SK-N-SH (cell line): Measurements from ENCODE around the gene MYO10. TPM values are rescaled to one million over a fixed set of nuclear protein-coding genes. Genes with fewer than 3 reads are reported as not detected.

ENCODE experiments used
- CTCF ChIA-PET: fragments of 300-600, 350-600 bp; formaldehyde crosslinking; extraction: SDS; loops from one replicate; lab custom pipeline; 2021; lab: Yijun Ruan, JAX
- POLR2A ChIA-PET: fragments of 350-600 bp; sonication (Branson Sonifier 250); formaldehyde crosslinking; extraction: SDS; loops from one replicate; lab custom pipeline; 2020; ENCODE audit warnings: antibody characterized with exemption, inconsistent platforms; lab: Yijun Ruan, JAX
- DNase-seq: peaks from one replicate; pipeline ENCODE4 v3.0.0; 2012
- H2AFZ ChIP-seq: fragments of 200-600 bp; sonication (generic); 2 replicates; pipeline ENCODE4 v1.8.1; 2016; ENCODE audit warnings: antibody characterized with exemption, mild to moderate bottlenecking, low read depth
- H3F3A ChIP-seq: fragments of 200-600 bp; sonication (generic); replicated peaks from 2 replicates; pipeline ENCODE3; 2016; ENCODE audit warnings: antibody characterized with exemption, mild to moderate bottlenecking; ENCODE audit not compliant: insufficient read depth
- H3K27ac ChIP-seq, 2 experiments: fragments of 200-500 bp in 1 of 2; fragments of 200-600 bp in 1 of 2; sonication (Bioruptor generic) in 1 of 2; sonication (generic), shearing (Covaris generic) in 1 of 2; 2 replicates each; pipeline versions ENCODE4 v1.5.1 to v1.6.1; 2014 to 2016; ENCODE audit warnings: low read depth in 2 of 2, inconsistent platforms in 1 of 2, low read length in 1 of 2, mild to moderate bottlenecking in 1 of 2, mixed read lengths in 1 of 2
- H3K27me3 ChIP-seq: fragments of 200-600 bp; sonication (generic), shearing (Covaris generic); 2 replicates; pipeline ENCODE4 v1.6.1; 2016; ENCODE audit warnings: mixed run types; ENCODE audit not compliant: insufficient read depth
- H3K36me3 ChIP-seq, 2 experiments: fragments of 200-500 bp in 1 of 2; fragments of 200-600 bp in 1 of 2; sonication (Bioruptor generic) in 1 of 2; sonication (generic) in 1 of 2; replicated peaks in 1 of 2; 2 replicates each; pipeline versions ENCODE3 to v1.5.1; 2014 to 2016; ENCODE audit warnings: low read length in 1 of 2, mild to moderate bottlenecking in 1 of 2; ENCODE audit not compliant: insufficient read depth in 2 of 2, control insufficient read depth in 1 of 2
- H3K4me1 ChIP-seq, 2 experiments: fragments of 200-500 bp in 1 of 2; fragments of 200-600 bp in 1 of 2; sonication (Bioruptor generic) in 1 of 2; sonication (generic), shearing (Covaris generic) in 1 of 2; 2 replicates each; pipeline versions ENCODE4 v1.5.1 to v1.6.1; 2014 to 2016; ENCODE audit warnings: low read depth in 1 of 2, low read length in 1 of 2, mixed run types in 1 of 2; ENCODE audit not compliant: insufficient read depth in 2 of 2, control insufficient read depth in 1 of 2
- H3K4me2 ChIP-seq: fragments of 200-600 bp; sonication (generic), shearing (Covaris generic); 2 replicates; pipeline ENCODE4 v1.6.1; 2017; ENCODE audit warnings: mixed run types
- H3K4me3 ChIP-seq, 2 experiments: fragments of 200-500 bp in 1 of 2; fragments of 200-600 bp in 1 of 2; sonication (Bioruptor generic) in 1 of 2; sonication (generic), shearing (Covaris generic) in 1 of 2; 2 replicates each; pipeline versions ENCODE4 v1.5.1 to v1.8.1; 2014 to 2016; ENCODE audit warnings: low read depth in 2 of 2, inconsistent platforms in 1 of 2, low read length in 1 of 2, mild to moderate bottlenecking in 1 of 2, mixed read lengths in 1 of 2, moderate library complexity in 1 of 2
- H3K79me2 ChIP-seq: fragments of 200-600 bp; sonication (generic); 2 replicates; pipeline ENCODE4 v1.8.1; 2017; ENCODE audit warnings: mild to moderate bottlenecking; ENCODE audit not compliant: insufficient read depth
- H3K9ac ChIP-seq: fragments of 200-600 bp; sonication (generic); 2 replicates; pipeline ENCODE4 v1.6.1; 2017; ENCODE audit warnings: mixed run types
- H3K9me2 ChIP-seq: fragments of 200-600 bp; sonication (generic); 2 replicates; pipeline ENCODE4 v1.6.1; 2017; ENCODE audit warnings: mixed run types
- H3K9me3 ChIP-seq: fragments of 200-600 bp; sonication (generic); 2 replicates; pipeline ENCODE4 v1.6.1; 2017; ENCODE audit warnings: mixed run types, mild to moderate bottlenecking, moderate library complexity
- H4K20me1 ChIP-seq: fragments of 200-600 bp; sonication (generic); 2 replicates; pipeline ENCODE4 v1.6.1; 2017; ENCODE audit warnings: mild to moderate bottlenecking, mixed run types; ENCODE audit not compliant: insufficient read depth
- EP300 ChIP-seq, 2 experiments: IDR thresholded peaks; 2 replicates each; pipeline versions ENCODE4 v1.4.0 to v1.6.1; 2012; ENCODE audit warnings: borderline replicate concordance in 1 of 2, low read depth in 1 of 2, low read length in 1 of 2
- FOXJ3 ChIP-seq: sonication (generic); formaldehyde crosslinking; IDR thresholded peaks from 2 replicates; pipeline ENCODE4 v1.5.1; 2020; ENCODE audit warnings: mild to moderate bottlenecking, missing genetic modification reagents
- JUND ChIP-seq: IDR thresholded peaks from 2 replicates; pipeline ENCODE4 v1.4.0; 2012
- MXI1 ChIP-seq: IDR thresholded peaks from 2 replicates; pipeline ENCODE4 v1.6.1; 2012; ENCODE audit warnings: mild to moderate bottlenecking, low read depth, low read length, improper control_type of control experiment
- NFIC ChIP-seq: IDR thresholded peaks from 2 replicates; pipeline ENCODE4 v1.4.0; 2012; ENCODE audit warnings: borderline replicate concordance
- RCOR1 ChIP-seq: fragments of 150-350 bp; IDR thresholded peaks from 2 replicates; pipeline ENCODE4 v1.6.1; 2017; ENCODE audit warnings: antibody characterized with exemption, low read length
- TAF1 ChIP-seq: IDR thresholded peaks from 2 replicates; pipeline ENCODE4 v1.6.1; 2012; ENCODE audit warnings: low read depth, mild to moderate bottlenecking, low read length, moderate library complexity, borderline replicate concordance
- USF1 ChIP-seq: IDR thresholded peaks from 2 replicates; pipeline ENCODE4 v1.4.0; 2012; ENCODE audit warnings: low read depth, borderline replicate concordance
- WGBS: methylation state at CpG from one replicate; pipeline ENCODE4 v1.1.6; 2017; ENCODE audit warnings: low lambda C conversion rate; 5-methylcytosine and 5-hydroxymethylcytosine counted together
- polyA plus RNA-seq, 3 experiments: library from polyadenylated mRNA; depleted of rRNA; stranded (reverse); fragments of >200 nt; gene quantifications; 2 replicates each; pipeline ENCODE4 v1.2.3, GENCODE V29; 2012
- TF ChIP-seq, protein P1 (sequence below): IDR thresholded peaks from 2 replicates; pipeline ENCODE4; 2012

The MYO10 gene
- polyA plus RNA-seq, 1 of the 3 experiments (the other 2 are of a cell fraction) = 8.1 TPM

GRCh38 chr5:16693879-16694278 lies 242.2 kb downstream of the MYO10 start:
- WGBS = 73% methylated on average over 2 of the region's 2 CpGs
- Histone ChIP-seq H3K4me3 (no peak overlapping the region), H3K36me3 (peaks cover 6 to 51% of the 10 kb centered on the region in 2 experiments), H3K9ac (no peak overlapping the region), H3F3A (peaks cover 29% of the 10 kb centered on the region), H3K4me1 (peaks cover 0 to 13% of the 10 kb centered on the region in 2 experiments; a peak in 2 of 4 replicates), H3K9me2 (no peaks in the 10 kb centered on the region), H3K79me2 (peaks cover 99% of the 10 kb centered on the region), H4K20me1 (peaks cover 47% of the 10 kb centered on the region; the same call in 1 of the 2 replicates), H3K9me3 (no peaks in the 10 kb centered on the region), H3K4me2 (no peak overlapping the region), H3K27me3 (no peaks in the 10 kb centered on the region), H2AFZ (no peak overlapping the region), H3K27ac (no peak overlapping the region)
- ChIA-PET POLR2A (no interaction called here), CTCF (interaction anchor here (0.6 to 1.5 kb wide), 3 partner anchors 27 to 496 kb away, joined by 3 to 8 read pairs (median 5); no protein-coding TSS in a partner anchor)
- peak; percentile 67; the same call in 1 of the 2 replicates for TF ChIP-seq RCOR1
- no peak for TF ChIP-seq NFIC
- TF ChIP-seq EP300 (IDR thresholded peaks at IDR 0.05; ENCODE audit: borderline replicate concordance in 1 of 2, low read depth in 1 of 2, low read length in 1 of 2) = peak in 1 of 2 experiments; percentile 42; a peak in 1 of 4 replicates
- peak; percentile 40 for DNase-seq

- ChIA-PET POLR2A (interaction anchor here (0.7 kb wide), 1 partner anchor 21 kb away, joined by 3 read pairs; no protein-coding TSS in a partner anchor), CTCF (interaction anchor here (1.2 to 2.6 kb wide), 3 partner anchors 12 to 498 kb away, joined by 3 to 8 read pairs (median 6); no protein-coding TSS in a partner anchor)
- peaks cover 99% of the 10 kb centered on the region for H3K79me2 ChIP-seq
- no peak overlapping the region for H3K4me2 ChIP-seq
- no peaks in the 10 kb centered on the region for H3K9me2 ChIP-seq
- no peak overlapping the region for H3K27ac ChIP-seq
- no peaks in the 10 kb centered on the region for H3K9me3 ChIP-seq
- H3F3A ChIP-seq = peaks cover 19% of the 10 kb centered on the region
- no peak overlapping the region for H3K4me3 ChIP-seq
- no peak overlapping the region for H2AFZ ChIP-seq
- H3K27me3 ChIP-seq = no peaks in the 10 kb centered on the region
- H3K4me1 ChIP-seq = peaks cover 0 to 13% of the 10 kb centered on the region in 2 experiments; a peak in 2 of 4 replicates
- H3K36me3 ChIP-seq = peaks cover 6 to 56% of the 10 kb centered on the region in 2 experiments
- TF ChIP-seq TAF1 (no peak), MXI1 (no peak), JUND (no peak), FOXJ3 (no peak), USF1 (no peak)
- TF ChIP-seq, protein P1, sequence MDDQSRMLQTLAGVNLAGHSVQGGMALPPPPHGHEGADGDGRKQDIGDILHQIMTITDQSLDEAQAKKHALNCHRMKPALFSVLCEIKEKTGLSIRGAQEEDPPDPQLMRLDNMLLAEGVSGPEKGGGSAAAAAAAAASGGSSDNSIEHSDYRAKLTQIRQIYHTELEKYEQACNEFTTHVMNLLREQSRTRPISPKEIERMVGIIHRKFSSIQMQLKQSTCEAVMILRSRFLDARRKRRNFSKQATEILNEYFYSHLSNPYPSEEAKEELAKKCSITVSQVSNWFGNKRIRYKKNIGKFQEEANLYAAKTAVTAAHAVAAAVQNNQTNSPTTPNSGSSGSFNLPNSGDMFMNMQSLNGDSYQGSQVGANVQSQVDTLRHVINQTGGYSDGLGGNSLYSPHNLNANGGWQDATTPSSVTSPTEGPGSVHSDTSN = no peak
- 99% methylated on average over 3 of the region's 3 CpGs for WGBS
- H4K20me1 ChIP-seq = peaks cover 49% of the 10 kb centered on the region; the same call in 1 of the 2 replicates
- no peak overlapping the region for H3K9ac ChIP-seq
- DNase-seq = no peak
These were observed 244.4 kb downstream of the MYO10 start for GRCh38 chr5:16691731-16692130.
